ENCODE data around the gene KIF3C. TPM values are rescaled to one million over a fixed set of nuclear protein-coding genes. Genes with fewer than 3 reads are reported as not detected.
"Not testable (repeated sequence)": the region's sequence is repeated elsewhere in the genome, so short reads cannot be mapped to it uniquely, and the experiment has no call there.

The KIF3C gene
- total RNA-seq, 4 donors from 2014 or later = 9.9 to 13.8 (median 11.7) TPM

GRCh38 chr2:25966531-25967270 lies 15.6 kb downstream of the KIF3C start:
- H3K27ac ChIP-seq = peak overlapping the region; percentile 31 to 83 (median 71)
- peak; percentile 72 to 77 for DNase-seq
- no peak overlapping the region for H3K4me3 ChIP-seq (replicated peaks in 1 of 3)
- 32 to 42% methylated on average over 7 of the region's 7 CpGs for WGBS, 2 donors
- H3K27me3 ChIP-seq = no peaks in the 10 kb centered on the region
- H3K36me3 ChIP-seq = no peaks in the 10 kb centered on the region
- H3K9me3 ChIP-seq = no peaks in the 10 kb centered on the region
- intact Hi-C loops (cut with DNase I) = no loop called here
- H3K4me1 ChIP-seq = peaks cover 17 to 41% of the 10 kb centered on the region in 2 donors
- TF ChIP-seq CTCF (IDR thresholded peaks at IDR 0.05) = peak in 4 of 6 experiments; percentile 32 to 44 (median 36)
- TF ChIP-seq POLR2A (IDR thresholded peaks at IDR 0.05) = no peak

- H3K4me3 ChIP-seq (replicated peaks in 1 of 3) = no peak overlapping the region
- intact Hi-C loops (cut with DNase I) = no loop called here
- no peaks in the 10 kb centered on the region for H3K36me3 ChIP-seq
- H3K4me1 ChIP-seq = peaks cover 17 to 48% of the 10 kb centered on the region in 2 donors
- TF ChIP-seq POLR2A (IDR thresholded peaks at IDR 0.05) (no peak), CTCF (IDR thresholded peaks at IDR 0.05) (no peak)
- H3K9me3 ChIP-seq = no peaks in the 10 kb centered on the region
- no peak overlapping the region for H3K27ac ChIP-seq
- no peaks in the 10 kb centered on the region for H3K27me3 ChIP-seq
- DNase-seq = no peak
- 83 to 92% methylated on average over 6 to 7 of the region's 7 CpGs for WGBS, 2 donors
These were observed 17.4 kb downstream of the KIF3C start for GRCh38 chr2:25964891-25965290.

GRCh38 chr2:25960920-25961319 lies 21.4 kb downstream of the KIF3C start:
- peak in 1 of 2 donors; percentile 28 for DNase-seq
- no peak for TF ChIP-seq CTCF (IDR thresholded peaks at IDR 0.05)
- no peak for TF ChIP-seq POLR2A (IDR thresholded peaks at IDR 0.05)
- WGBS, 2 donors = 44 to 47% methylated on average over 2 of the region's 2 CpGs
- H3K4me3 ChIP-seq (replicated peaks in 1 of 3) = no peak overlapping the region
- no peaks in the 10 kb centered on the region for H3K36me3 ChIP-seq
- H3K27ac ChIP-seq = peak overlapping the region in 1 of 3 donors; percentile 40
- no peaks in the 10 kb centered on the region for H3K27me3 ChIP-seq
- intact Hi-C loops (cut with DNase I) = no loop called here
- no peaks in the 10 kb centered on the region for H3K9me3 ChIP-seq
- H3K4me1 ChIP-seq = peaks cover under 1 to 24% of the 10 kb centered on the region in 2 donors

GRCh38 chr2:25960396-25960795 lies 21.9 kb downstream of the KIF3C start:
- H3K27ac ChIP-seq = no peak overlapping the region
- no peak for DNase-seq
- no peaks in the 10 kb centered on the region for H3K36me3 ChIP-seq
- TF ChIP-seq CTCF (IDR thresholded peaks at IDR 0.05) = no peak
- no peak for TF ChIP-seq POLR2A (IDR thresholded peaks at IDR 0.05)
- intact Hi-C loops (cut with DNase I) = no loop called here
- no peaks in the 10 kb centered on the region for H3K27me3 ChIP-seq
- WGBS, 2 donors = 75 to 94% methylated on average over 4 of the region's 4 CpGs
- no peak overlapping the region for H3K4me3 ChIP-seq (replicated peaks in 1 of 3)
- H3K4me1 ChIP-seq = peaks cover 0 to 19% of the 10 kb centered on the region in 2 donors
- no peaks in the 10 kb centered on the region for H3K9me3 ChIP-seq

- peaks cover 0 to 18% of the 10 kb centered on the region in 2 donors for H3K4me1 ChIP-seq
- H3K27me3 ChIP-seq; H3K27ac ChIP-seq; H3K36me3 ChIP-seq; DNase-seq; intact Hi-C loops (cut with DNase I); H3K9me3 ChIP-seq; H3K4me3 ChIP-seq (replicated peaks in 1 of 3): not testable (repeated sequence)
- 95 to 96% methylated on average over 12 of the region's 12 CpGs for WGBS, 2 donors
These were observed 23.7 kb downstream of the KIF3C start for GRCh38 chr2:25958611-25959010.

Data from thyroid gland (tissue), 4 donors.